B cell (primary cell): ENCODE measurements around the gene CABLES2. TPM values are rescaled to one million over a fixed set of nuclear protein-coding genes. Genes with fewer than 3 reads are reported as not detected.

Source experiments
- ATAC-seq: fragments of 200-7000 bp; cut with Tn5 transposase; one replicate; pipeline ENCODE4 v1.10.0; 2021; ENCODE audit warnings: low read depth, mild to moderate bottlenecking, moderate number of reproducible peaks, moderate library complexity
- CTCF ChIA-PET: fragments of 350-600 bp; sonication (Branson Sonifier 250); formaldehyde crosslinking; loops from one replicate; lab custom pipeline; 2021; ENCODE audit warnings: antibody characterized with exemption, inconsistent platforms; lab: Charles Lee
- POLR2A ChIA-PET: fragments of 350-600 bp; sonication (Branson Sonifier 250); formaldehyde crosslinking; loops from one replicate; lab custom pipeline; 2021; ENCODE audit warnings: antibody characterized with exemption; lab: Charles Lee
- DNase-seq: peaks from one replicate; pipeline ENCODE4 v3.0.0; 2013
- H2AFZ ChIP-seq: 2 replicates; pipeline ENCODE4 v1.6.1; 2012; ENCODE audit warnings: mild to moderate bottlenecking, low read depth, low read length; ENCODE audit not compliant: insufficient read depth, poor library complexity, severe bottlenecking
- H3K27ac ChIP-seq, 2 donors: 1 replicate in 1 of 2; 2 replicates in 1 of 2; pipeline ENCODE4 v1.5.1; 2012 to 2013; ENCODE audit warnings: low read length in 2 of 2, mild to moderate bottlenecking in 2 of 2, moderate library complexity in 1 of 2
- H3K27me3 ChIP-seq, 4 experiments: fragments of 200-600 bp in 1 of 4; sonication (generic) in 1 of 4; replicated peaks in 1 of 4; 1 replicate in 2 of 4; 2 replicates in 2 of 4; pipeline versions ENCODE4 v1.6.1 to v1.7.0; 2013 to 2016; ENCODE audit warnings: low read length in 3 of 4, mild to moderate bottlenecking in 2 of 4, mixed read lengths in 1 of 4, moderate library complexity in 1 of 4; ENCODE audit not compliant: insufficient read depth in 4 of 4, control insufficient read depth in 3 of 4; ENCODE audit errors: control extremely low read depth in 1 of 4
- H3K36me3 ChIP-seq, 2 experiments: replicated peaks in 1 of 2; 1 replicate in 1 of 2; 2 replicates in 1 of 2; pipeline versions ENCODE4 v1.6.1 to v1.7.1; 2013; ENCODE audit warnings: low read length in 1 of 2; ENCODE audit not compliant: insufficient read depth in 2 of 2, control insufficient read depth in 1 of 2; ENCODE audit errors: control extremely low read depth in 1 of 2, extremely low read depth in 1 of 2
- H3K4me1 ChIP-seq, 2 donors: fragments of 200-600 bp in 1 of 2; sonication (generic) in 1 of 2; 1 replicate in 1 of 2; 2 replicates in 1 of 2; pipeline versions ENCODE4 v1.5.1 to v1.6.1; 2013 to 2017; ENCODE audit warnings: low read length in 2 of 2; ENCODE audit not compliant: control insufficient read depth in 2 of 2, insufficient read depth in 2 of 2
- H3K4me2 ChIP-seq: replicated peaks from 2 replicates; pipeline ENCODE3; 2012; ENCODE audit warnings: mild to moderate bottlenecking, low read depth, low read length; ENCODE audit not compliant: poor library complexity, severe bottlenecking
- H3K4me3 ChIP-seq, 5 experiments: fragments of 200-600 bp in 1 of 5; sonication (generic) in 1 of 5; 1 replicate in 3 of 5; 2 replicates in 2 of 5; pipeline versions ENCODE4 v1.5.1 to v1.7.0; 2011 to 2016; ENCODE audit warnings: low read length in 4 of 5, mild to moderate bottlenecking in 4 of 5, low read depth in 2 of 5, control low read depth in 1 of 5, moderate library complexity in 1 of 5; ENCODE audit not compliant: insufficient read depth in 1 of 5; ENCODE audit errors: control extremely low read depth in 1 of 5, extremely low read depth in 1 of 5
- H3K79me2 ChIP-seq: fragments of 200-600 bp; sonication (generic); one replicate; pipeline ENCODE4 v1.6.0; 2016; ENCODE audit warnings: low read length; ENCODE audit not compliant: control insufficient read depth, insufficient read depth
- H3K9ac ChIP-seq: fragments of 200-600 bp; sonication (generic); 2 replicates; pipeline ENCODE4 v1.6.1; 2017; ENCODE audit warnings: mild to moderate bottlenecking, low read length, moderate library complexity
- H3K9me3 ChIP-seq, 3 donors: one replicate each; pipeline versions ENCODE4 v1.6.1 to v1.7.1; 2013; ENCODE audit warnings: low read length in 2 of 3; ENCODE audit not compliant: control insufficient read depth in 2 of 3, insufficient read depth in 1 of 3; ENCODE audit errors: control extremely low read depth in 1 of 3
- H4K20me1 ChIP-seq: 2 replicates; pipeline ENCODE4 v1.6.0; 2012; ENCODE audit warnings: mild to moderate bottlenecking, low read length; ENCODE audit not compliant: insufficient read depth, control insufficient read depth, poor library complexity, severe bottlenecking
- H3K27ac Mint-ChIP-seq: one replicate; pipeline ENCODE4 v1.8.0; 2021; ENCODE audit warnings: mixed read lengths
- H3K27me3 Mint-ChIP-seq: one replicate; pipeline ENCODE4 v1.8.0; 2021; ENCODE audit warnings: mixed read lengths
- H3K4me1 Mint-ChIP-seq: one replicate; pipeline ENCODE4 v1.8.0; 2021; ENCODE audit warnings: mixed read lengths
- H3K4me3 Mint-ChIP-seq: one replicate; pipeline ENCODE4 v1.8.0; 2021; ENCODE audit warnings: mixed read lengths
- H3K9me3 Mint-ChIP-seq: one replicate; pipeline ENCODE4 v1.8.0; 2022; ENCODE audit warnings: mixed read lengths; ENCODE audit not compliant: insufficient read depth
- CTCF ChIP-seq: fragments of 200-600 bp; IDR thresholded peaks from one replicate; pipeline ENCODE4 v1.8.0; 2022; ENCODE audit warnings: antibody characterized with exemption, mild to moderate bottlenecking
- EZH2 ChIP-seq: IDR thresholded peaks from 2 replicates; pipeline ENCODE4 v1.6.1; 2012; ENCODE audit warnings: borderline replicate concordance, low read depth, mild to moderate bottlenecking, moderate library complexity, low read length; ENCODE audit not compliant: insufficient read depth, poor library complexity, severe bottlenecking
- WGBS: methylation state at CpG from one replicate; pipeline ENCODE4 v1.1.5; 2013; ENCODE audit warnings: missing lambda C conversion rate; ENCODE audit not compliant: insufficient coverage; 5-methylcytosine and 5-hydroxymethylcytosine counted together
- intact Hi-C: fragments of 100-400 bp; cut with micrococcal nuclease; formaldehyde crosslinking; loops from one replicate; pipeline ENCODE4 v1.10.0; 2022
- polyA plus RNA-seq: library from polyadenylated mRNA; depleted of rRNA; stranded (reverse); fragments of >200 nt; gene quantifications from 2 replicates; pipeline ENCODE4 v1.2.3, GENCODE V29; 2012
- total RNA-seq, 2 donors: library from RNA; stranded (reverse); fragments of 120-200 nt in 1 of 2; gene quantifications; 1 replicate in 1 of 2; 2 replicates in 1 of 2; pipeline versions ENCODE4 v1.2.3 to v1.2.4, GENCODE V29; 2013 to 2022

The CABLES2 gene
- total and polyA plus RNA-seq, 2 donors (not counting 1 experiment from before 2014, with no cell fraction given) = 4.8 to 8.2 TPM

GRCh38 chr20:62350629-62351422 lies 56.3 kb downstream of the CABLES2 start:
- no peaks in the 10 kb centered on the region for H3K27me3 ChIP-seq
- no peak overlapping the region for H3K4me2 ChIP-seq
- Mint-ChIP-seq H3K9me3 (peaks cover 3% of the 10 kb centered on the region), H3K4me1 (no peaks in the 10 kb centered on the region), H3K27me3 (no peaks in the 10 kb centered on the region), H3K4me3 (no peak overlapping the region), H3K27ac (no peak overlapping the region)
- H3K36me3 ChIP-seq = no peaks in the 10 kb centered on the region
- no peak overlapping the region for H3K4me3 ChIP-seq
- intact Hi-C loops = no loop called here
- POLR2A ChIA-PET = no interaction called here
- DNase-seq (no peak), ATAC-seq (no peak)
- H3K9me3 ChIP-seq = peaks cover 0 to 4% (median 0%) of the 10 kb centered on the region in 3 donors
- H4K20me1 ChIP-seq = no peaks in the 10 kb centered on the region
- TF ChIP-seq EZH2 (no peak), CTCF (no peak)
- H3K79me2 ChIP-seq = no peaks in the 10 kb centered on the region
- CTCF ChIA-PET = no interaction called here
- 84% methylated on average over 22 of the region's 23 CpGs for WGBS
- no peak overlapping the region for H3K9ac ChIP-seq
- no peaks in the 10 kb centered on the region for H3K4me1 ChIP-seq
- no peak overlapping the region for H2AFZ ChIP-seq
- H3K27ac ChIP-seq = no peak overlapping the region

DNA sequence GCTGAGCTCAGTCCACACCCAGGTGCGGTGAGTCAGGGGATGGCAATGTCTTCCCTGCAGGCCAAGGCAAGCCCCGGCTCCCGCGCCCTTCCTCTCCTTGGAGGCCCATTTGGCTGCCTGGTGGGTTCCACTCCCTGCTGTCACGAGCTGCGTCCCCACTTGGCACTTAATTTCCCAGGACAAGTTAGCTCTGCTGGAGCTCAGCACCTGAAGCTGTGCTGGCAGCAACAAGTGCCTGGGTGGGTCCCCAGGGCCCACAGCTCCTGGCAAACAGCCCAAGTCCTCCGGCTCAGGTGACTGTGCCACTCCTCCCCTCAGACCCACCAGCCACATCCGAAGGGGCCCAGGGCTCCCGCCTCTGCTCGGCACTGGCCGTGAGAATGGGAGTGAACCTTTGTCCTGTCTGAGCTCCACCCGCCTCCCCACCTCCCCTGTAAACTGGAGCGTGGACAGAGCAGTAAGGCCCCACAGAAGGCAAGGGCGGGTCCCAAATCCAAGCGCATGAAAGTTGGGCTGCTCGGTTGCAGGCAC lies 56.9 kb downstream of the CABLES2 start:
- no peak for TF ChIP-seq EZH2
- no peak for TF ChIP-seq CTCF
- H2AFZ ChIP-seq = no peak overlapping the region
- no peaks in the 10 kb centered on the region for H3K36me3 ChIP-seq
- no peak for DNase-seq
- Mint-ChIP-seq H3K9me3 (peaks cover 3% of the 10 kb centered on the region), H3K4me1 (no peaks in the 10 kb centered on the region), H3K27ac (no peak overlapping the region), H3K4me3 (no peak overlapping the region), H3K27me3 (no peaks in the 10 kb centered on the region)
- ChIA-PET POLR2A (no interaction called here), CTCF (no interaction called here)
- H3K4me3 ChIP-seq = no peak overlapping the region
- H3K9ac ChIP-seq = no peak overlapping the region
- H3K27ac ChIP-seq = no peak overlapping the region
- no peaks in the 10 kb centered on the region for H3K79me2 ChIP-seq
- no peaks in the 10 kb centered on the region for H3K4me1 ChIP-seq
- H4K20me1 ChIP-seq = no peaks in the 10 kb centered on the region
- no peaks in the 10 kb centered on the region for H3K27me3 ChIP-seq
- intact Hi-C loops = no loop called here
- no peak for ATAC-seq
- H3K4me2 ChIP-seq = no peak overlapping the region
- peaks cover 0 to 4% (median 0%) of the 10 kb centered on the region in 3 donors for H3K9me3 ChIP-seq
- WGBS = 88% methylated on average over 16 of the region's 16 CpGs
